NCI-H2171 (cell line): ENCODE measurements around the gene CACNB2.

Experiments used
- DNase-seq: peaks from one replicate; lab custom pipeline; 2025; lab: John Stamatoyannopoulos, UW

The CACNB2 gene

DNA sequence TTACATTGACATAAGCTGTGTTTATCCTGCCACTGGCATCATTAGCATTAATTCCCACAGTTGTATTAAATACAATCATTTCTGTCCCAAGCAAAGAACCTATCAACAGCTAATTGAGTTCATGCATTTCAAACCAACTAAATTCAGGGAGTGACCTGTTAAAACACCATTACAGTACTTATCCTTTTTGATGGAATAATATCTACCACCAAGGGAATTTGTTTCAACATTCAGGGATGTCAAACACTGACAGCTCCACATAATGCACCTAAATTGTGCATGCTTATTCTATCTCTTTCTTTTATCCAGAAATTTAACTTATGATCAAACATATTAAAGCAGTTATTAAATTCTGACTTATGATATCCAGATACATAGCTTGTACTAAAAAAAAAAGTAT, 374.3 kb downstream of the CACNB2 start:
- no peak for DNase-seq

DNA sequence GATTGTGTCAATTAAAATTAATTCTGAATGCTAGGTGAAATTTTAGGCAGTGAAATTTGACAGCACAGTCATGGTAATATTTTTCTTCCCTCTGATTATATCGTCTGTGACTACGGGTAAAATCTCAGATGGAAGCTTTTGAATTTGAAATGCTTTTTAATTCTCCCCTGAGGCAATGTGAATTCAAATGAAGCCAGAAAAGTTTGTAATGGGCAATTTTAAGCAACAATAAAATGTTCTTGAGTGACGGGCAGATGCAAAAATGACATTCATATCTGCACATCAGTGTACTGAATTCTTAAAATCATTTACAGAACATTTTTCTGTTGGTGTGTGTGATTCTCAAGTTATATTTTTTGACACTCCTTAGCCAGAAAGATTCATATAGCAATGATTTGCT, 376.6 kb downstream of the CACNB2 start:
- no peak for DNase-seq

DNA sequence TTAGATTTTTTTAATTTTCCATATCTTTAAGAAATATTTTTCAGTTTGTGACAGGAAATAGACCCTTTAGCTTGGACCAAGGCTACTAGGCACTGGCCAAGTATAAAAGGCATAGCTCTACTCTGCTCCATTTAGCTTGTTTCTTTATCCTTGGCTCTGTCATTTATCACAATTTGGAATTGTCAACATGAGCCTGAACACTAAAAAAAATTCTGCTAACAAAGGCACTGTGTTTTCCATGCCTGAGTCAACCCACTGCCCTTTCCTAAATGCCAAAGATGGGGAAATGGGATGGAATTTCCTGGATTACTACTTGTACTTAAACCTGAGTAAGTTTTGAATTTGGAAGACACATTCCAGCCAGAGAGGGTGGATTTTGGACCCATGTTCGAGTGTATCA, 382.8 kb downstream of the CACNB2 start:
- no peak for DNase-seq

DNA sequence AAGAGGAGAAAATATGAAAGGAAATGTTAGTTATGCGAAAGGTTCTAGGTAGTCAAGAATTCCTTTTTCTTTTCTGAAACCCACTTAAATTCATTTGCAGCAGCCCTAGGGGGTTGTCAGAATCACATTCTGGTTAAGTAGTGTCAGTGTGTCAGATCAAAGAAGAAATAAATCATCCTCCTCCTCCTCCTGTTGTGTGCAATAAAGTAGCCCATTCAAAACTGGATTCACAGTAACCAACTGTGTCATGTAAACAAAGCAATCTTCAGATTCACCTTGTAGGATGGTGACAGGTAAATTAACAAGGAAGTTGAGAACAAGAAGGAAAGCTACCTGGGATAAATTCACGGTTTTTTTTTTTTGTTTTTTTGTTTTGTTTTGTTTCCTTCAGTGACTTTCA, 383.6 kb downstream of the CACNB2 start:
- DNase-seq, result no peak

DNA sequence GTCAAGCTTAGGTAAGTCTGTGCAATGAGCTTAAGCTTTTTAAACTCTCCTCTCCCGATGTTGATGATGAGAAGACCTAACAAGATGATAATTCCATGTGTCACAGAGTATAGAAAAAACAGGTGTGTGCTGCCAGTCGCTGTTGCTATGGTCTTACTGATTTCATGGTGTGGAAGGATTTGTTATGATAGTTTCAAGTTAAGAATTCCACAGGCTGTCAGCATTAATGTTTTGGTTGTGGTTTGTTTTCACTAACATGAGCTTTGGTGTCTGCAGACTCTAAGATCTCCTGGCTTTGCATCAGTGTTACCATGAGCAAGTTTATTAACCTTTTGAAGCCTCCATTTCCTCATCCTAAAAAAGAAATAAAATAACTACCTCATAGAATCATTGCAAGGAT, 387.5 kb downstream of the CACNB2 start:
- DNase-seq, result no peak

DNA sequence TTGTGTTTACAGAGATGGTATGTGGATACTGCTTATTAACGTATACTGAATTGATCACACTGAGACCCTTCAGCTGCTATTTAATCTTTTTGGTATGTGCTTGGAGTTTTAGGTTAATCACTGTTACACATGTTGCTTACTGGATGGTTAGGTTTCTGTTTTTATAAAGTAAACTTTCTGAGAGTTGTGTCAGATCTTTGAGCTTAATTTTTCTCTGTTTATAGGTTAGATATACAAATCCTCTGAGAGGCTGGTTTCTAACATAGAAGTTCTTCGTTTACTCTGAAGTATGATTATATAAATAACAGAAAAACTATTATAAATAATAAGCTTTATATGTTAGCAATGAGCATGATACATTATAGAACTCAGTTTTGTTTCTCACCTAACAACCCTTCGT, 388.1 kb downstream of the CACNB2 start:
- no peak for DNase-seq

DNA sequence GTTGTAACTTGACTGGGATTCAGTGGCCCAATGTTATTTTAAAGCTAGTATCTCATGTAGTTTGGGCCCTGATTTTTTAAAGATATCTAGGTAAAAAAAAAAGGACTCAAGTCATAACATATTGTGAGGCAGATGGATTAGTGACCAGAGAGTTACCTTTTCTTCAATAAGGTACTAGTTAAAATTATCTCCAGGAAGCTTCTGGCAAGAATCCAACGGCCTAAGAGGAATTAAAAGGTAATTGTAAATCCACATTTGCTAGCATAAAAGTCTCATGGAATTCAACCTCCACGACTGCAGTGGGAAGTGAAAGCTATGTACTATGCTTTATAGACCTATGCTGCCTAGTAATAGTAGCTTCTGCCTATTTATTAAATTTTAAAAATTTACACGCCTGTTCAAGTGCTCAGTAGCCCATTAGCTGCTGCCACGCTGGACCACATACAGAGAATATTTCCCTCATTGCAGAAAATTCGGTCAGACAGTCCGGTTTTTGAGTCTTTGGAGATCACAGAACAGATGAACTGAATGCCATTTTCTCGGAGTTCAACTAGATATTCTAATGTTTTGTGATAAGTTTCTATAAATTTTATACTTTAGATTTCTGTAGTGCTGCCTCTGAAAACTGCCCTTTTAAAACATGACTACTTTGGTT, 392.8 kb downstream of the CACNB2 start:
- DNase-seq, result no peak

DNA sequence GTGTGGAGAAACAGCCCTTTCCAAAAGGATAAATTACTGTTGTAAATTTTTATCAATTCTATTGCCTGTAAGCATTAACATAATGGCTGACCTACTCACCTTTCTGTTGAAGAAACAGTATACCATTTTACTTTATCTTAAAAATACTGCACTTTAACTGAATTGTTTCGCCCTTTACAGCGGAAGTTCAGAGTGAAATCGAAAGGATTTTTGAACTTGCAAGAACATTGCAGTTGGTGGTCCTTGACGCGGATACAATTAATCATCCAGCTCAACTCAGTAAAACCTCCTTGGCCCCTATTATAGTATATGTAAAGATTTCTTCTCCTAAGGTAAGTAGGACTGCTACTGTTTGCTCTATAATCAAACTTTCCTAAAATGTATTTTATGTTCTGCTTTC, 393.7 kb downstream of the CACNB2 start:
- DNase-seq, result no peak

DNA sequence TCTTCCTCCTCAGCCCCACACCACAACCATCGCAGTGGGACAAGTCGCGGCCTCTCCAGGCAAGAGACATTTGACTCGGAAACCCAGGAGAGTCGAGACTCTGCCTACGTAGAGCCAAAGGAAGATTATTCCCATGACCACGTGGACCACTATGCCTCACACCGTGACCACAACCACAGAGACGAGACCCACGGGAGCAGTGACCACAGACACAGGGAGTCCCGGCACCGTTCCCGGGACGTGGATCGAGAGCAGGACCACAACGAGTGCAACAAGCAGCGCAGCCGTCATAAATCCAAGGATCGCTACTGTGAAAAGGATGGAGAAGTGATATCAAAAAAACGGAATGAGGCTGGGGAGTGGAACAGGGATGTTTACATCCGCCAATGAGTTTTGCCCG, 399.1 kb downstream of the CACNB2 start:
- no peak for DNase-seq

DNA sequence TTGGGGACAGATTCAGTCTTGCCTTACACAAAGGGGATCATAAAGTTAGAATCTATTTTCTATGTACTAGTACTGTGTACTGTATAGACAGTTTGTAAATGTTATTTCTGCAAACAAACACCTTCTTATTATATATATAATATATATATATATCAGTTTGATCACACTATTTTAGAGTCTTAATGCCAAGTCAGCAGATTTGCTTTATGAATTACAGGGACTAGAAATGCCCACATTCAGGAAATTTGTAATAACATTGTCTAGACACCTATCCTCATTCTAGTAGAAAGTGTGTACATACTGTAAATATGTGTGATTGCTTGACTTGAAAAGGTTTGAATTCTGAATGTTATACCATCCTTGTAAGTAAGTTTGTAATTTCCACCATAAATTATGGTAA, 400.0 kb downstream of the CACNB2 start:
- DNase-seq, result no peak

DNA sequence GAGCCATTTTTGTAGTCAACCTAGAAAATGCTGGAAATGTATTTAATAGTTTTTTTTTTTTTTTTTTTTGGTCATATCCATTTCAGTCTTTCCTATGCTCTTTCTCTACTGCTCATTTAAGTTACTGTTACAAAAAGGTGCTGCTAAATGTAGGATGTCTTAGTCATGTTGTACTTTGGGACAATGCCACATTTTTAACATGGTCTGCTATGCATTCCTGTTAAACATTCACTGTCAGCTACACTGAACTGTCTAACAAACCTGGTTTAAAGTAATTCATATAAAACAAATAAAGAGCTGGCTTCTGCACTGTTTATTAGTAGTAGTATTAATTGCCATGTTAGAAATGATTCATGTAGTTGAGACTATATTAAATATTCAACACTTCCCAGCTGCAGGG, 402.6 kb downstream of the CACNB2 start:
- DNase-seq, result no peak

DNA sequence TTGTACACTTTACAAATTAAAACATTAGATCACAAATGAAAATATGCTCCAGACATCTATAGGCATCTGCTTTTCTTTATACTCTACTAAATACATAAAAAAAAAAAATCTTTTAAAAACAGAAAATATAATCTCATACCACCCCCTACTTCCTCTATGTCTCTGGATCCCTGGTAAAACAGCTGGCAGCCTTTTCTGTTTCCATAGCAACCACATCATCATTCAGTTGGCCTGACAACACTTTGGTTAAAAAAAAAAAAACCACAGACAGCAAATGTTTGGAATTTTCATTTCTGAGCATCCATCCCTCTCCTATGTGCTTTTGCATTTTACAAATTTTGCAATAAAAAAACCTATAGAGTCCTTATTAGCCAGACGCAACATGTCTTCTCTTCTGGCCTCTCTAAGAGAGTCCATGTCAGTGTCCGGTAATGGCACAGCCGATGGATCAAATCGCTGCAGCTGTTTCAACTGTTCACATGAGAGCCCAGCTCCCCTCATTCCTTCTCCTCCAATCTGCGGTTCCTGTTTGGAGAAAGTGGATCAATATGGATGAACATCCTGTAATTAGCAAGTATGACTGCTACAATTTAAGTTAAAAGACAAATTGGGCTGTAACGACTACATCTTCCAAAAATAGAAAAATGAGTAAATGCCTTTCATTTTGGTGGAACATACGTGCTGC, 405.5 kb downstream of the CACNB2 start:
- DNase-seq, result no peak

DNA sequence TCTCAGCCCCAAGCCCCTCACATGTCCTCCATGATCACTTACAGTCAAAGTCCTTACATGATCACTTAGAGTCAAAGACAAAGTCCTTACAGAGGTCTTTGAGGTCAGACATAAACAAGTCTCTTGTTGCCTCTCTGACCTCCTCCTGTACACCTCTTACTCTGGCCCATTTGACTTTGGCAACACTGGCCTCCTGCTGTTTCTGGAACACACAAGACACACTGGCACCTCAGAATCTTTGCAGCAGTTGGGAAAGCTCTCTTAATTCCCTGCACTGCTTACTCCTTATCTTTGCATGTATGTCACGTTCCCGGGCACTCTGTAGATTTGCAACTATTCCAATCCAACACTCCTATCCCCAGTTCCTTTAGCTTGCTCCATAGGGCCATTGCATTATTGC, 408.9 kb downstream of the CACNB2 start:
- DNase-seq, result no peak

DNA sequence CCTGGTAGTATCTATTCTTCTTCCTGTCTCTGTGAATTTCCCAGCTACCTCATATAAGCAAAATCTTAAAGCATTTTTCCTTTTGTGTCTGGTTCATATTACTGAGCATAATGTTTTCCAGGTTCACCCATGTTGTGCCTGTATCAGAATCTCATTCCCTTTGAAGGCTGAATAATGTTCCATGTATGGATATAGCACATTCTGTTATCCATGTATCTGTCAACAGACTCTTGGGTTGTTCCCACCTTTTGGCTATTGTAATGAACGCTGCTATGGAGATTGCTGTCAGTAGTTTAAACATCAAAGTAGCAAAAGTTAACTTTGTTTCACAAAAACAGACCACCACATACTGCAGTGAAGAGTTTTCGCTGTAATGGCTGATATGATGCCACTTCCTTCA, 411.2 kb downstream of the CACNB2 start:
- no peak for DNase-seq

DNA sequence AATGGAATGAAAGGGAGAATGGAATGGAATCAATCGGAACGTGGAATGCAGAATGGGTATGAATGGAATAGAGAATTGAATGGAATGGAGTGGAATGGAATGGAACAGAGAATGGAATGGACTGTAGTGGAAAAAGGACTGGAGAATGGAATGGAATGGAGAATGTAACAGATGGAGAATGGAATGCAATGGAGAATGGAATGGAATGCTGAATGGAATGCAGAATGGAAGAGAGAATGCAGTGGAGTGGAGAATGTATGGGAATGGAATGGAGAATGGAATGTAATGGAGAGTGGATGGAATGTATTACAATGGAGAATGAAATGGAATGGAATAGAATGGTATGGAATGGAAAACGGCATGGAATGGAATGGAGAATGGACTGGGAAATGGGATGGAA, 414.3 kb downstream of the CACNB2 start:
- DNase-seq, result no peak

DNA sequence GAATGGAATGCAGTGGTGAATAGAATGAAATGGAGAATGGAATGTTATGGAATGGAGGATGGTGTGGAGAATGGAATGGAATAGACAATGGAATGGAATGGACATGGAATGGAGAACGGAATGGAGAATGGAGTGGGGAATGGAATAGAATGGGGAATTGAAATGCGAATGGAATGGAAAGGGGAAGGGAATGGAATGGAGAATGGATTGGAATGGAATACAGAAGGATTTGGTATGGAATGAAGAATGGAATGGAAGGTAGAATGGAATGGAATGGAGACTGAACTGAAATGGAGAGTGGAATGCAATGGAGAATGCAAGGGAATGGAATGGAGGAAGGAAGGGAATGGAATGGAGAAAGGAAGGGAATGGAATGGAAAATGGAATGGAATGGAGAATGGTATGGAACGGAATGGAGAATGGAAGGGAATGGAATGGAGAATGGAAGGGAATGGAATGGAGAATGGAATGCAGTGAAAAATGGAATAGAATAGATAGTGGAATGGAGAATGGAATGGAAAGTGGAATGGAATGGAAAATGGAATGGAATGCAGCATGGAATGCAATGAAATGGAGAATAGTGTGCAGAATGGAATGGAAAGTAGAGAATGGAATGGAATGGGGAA, 416.4 kb downstream of the CACNB2 start:
- DNase-seq, result no peak

DNA sequence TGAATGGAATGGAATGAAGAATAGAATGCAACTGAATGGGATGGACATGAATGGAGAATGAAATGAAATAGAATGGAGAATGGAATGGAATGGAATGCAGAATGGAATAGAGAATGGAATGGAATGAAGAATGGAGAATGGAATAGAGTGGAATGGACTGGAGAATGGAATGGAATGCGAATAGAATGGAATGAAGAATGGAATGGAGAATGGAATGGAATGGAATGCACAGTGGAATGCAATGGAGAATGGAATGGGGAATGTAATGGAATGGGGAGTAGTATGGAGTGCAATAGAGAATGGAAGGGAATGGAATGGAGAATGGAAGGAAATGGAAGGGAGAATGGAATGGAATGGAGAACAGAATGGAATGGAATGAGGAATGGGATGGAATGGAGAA, 417.7 kb downstream of the CACNB2 start:
- no peak for DNase-seq

DNA sequence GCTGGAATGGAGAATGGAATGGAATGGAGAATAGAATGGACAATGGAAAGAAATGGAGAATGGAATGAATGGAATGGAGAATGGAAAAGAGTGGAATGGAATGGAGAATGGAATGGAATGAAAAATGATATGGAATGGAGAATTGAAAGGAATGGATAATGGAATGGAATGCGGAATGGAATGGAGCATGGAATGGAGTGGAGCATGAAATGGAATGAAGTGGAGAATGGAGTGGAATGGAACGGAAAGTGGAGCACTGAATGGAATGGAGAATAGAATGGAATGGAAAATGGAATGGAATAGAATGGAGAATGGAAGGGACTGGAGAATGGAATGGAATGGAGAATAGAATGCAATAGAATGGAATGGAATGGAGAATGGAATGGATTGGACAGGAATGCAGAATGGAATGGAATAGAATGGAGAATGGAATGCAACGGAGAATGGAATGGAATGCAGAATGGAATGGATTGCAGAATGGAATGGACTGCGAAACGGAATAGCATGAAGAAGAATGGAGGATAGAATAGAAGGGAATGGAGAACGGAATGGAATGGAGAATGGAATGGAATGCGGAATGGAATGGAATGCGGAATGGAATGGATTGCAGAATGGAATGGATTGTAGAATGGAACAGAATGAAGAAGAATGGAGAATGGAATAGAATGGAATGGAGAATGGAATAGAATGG, 421.8 kb downstream of the CACNB2 start:
- no peak for DNase-seq

DNA sequence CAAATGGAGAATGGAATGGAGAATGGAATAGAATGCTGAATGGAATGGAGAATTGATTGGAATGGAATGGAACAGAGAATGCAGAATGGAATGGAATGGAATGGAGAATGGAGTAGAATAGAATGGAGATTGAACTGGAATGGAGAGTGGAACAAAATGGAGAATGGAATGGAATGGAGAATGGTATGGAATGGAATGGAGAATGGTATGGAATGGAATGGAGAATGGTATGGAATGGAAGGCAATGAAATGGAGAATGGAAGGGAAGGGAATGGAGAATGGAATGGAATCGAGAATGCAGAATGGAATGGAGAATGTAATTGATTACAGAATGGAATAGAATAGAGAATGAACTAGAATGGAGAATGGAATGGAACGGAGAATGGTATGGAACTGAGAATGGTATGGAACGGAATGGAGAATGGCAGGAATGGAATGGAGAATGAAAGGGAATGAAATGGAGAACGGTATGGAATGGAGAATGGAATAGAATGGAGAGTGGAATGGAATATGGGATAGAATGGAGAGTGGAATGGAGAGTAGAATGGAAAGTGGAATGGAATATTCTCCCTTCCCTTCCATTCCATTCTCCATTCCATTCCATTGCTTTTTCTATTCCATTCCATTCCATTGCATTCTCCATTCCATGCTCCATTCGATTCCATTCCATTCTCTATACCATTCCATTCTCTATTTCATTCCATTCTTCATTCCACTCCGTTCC, 422.9 kb downstream of the CACNB2 start:
- DNase-seq, result no peak

DNA sequence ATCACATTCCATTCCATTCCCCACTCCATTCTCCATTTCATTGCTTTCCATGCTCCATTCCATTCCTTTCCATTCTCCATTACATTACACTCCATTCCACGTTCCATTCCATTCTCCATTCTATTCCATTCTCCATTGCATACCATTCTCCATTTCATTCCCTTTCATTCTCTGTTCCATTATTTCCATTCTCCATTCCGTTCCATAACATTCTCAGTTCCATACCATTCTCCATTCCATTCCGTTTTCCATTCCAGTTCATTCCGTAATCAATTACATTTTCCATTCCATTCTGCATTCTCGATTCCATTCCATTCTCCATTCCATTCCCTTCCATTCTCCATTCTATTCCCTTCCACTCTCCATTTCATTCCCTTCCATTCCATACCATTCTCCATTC, 424.8 kb downstream of the CACNB2 start:
- no peak for DNase-seq

DNA sequence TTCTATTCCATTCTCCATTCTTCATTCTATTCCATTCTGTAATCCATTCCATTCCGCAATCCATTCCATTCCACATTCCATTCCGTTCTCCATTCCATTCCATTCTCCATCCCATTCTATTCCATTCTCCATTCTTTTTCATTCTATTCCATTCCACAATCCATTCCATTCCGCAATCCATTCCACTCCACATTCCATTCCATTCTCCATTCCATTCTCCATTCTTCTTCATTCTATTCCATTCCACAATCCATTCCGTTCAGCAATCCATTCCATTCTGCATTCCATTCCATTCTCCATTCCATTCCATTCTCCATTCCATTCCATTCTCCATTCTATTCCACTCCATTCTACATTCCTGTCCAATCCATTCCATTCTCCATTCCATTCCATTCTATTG, 426.0 kb downstream of the CACNB2 start:
- DNase-seq, result no peak

DNA sequence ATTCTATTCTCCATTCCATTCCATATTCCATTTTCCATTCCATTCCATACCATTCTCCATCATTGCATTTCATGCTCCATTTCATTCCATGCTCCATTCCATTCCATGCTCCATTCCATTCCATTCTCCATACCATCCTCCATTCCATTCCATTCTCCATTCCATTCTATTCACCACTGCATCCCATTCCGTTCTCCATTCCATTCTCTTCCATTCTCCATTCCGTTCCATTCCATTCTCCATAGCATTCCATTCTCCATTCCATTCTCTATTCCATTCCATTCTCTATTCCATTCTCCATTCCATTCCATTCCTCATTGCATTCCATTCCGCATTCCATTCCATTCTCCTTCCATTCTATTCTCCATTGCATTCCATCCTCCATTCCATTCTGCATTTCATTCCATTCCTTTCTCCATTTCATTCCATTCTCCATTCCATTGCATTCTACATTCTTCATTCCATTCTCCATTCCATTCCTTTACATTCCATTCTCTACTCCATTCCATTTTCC, 427.2 kb downstream of the CACNB2 start:
- no peak for DNase-seq
